Measurements from ENCODE around the gene TBCD.

TBCD gene

DNA sequence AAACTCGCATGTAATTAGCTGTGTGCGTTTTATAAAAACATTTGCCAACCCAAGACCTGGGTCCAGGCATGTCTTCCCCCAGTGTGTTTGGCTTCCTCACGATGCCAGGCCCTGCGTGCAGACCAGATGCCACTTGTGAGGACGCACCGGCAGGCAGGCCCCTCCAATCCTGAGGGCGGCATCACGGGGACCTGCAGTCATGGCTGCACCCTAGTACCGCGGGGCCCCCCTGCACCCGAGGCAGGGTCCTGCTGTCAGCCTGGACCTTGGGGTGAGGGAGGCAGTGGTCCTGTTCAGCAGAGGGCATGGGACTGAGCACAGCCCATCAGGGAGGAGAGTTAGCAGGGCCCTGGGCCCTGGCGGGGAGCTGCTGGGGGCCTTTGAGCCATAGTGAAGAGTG, 143.2 kb downstream of the TBCD start:
- Histone ChIP-seq H3K27me3 (no peaks in the 10 kb centered on the region), H3K36me3 (peaks cover 4% of the 10 kb centered on the region), H3K9me3 (no peaks in the 10 kb centered on the region), H3K4me3 (ENCODE audit: low read depth, low read length) (no peak overlapping the region), H3K4me1 (no peaks in the 10 kb centered on the region)
- DNase-seq = no peak
- TF ChIP-seq, protein P1, sequence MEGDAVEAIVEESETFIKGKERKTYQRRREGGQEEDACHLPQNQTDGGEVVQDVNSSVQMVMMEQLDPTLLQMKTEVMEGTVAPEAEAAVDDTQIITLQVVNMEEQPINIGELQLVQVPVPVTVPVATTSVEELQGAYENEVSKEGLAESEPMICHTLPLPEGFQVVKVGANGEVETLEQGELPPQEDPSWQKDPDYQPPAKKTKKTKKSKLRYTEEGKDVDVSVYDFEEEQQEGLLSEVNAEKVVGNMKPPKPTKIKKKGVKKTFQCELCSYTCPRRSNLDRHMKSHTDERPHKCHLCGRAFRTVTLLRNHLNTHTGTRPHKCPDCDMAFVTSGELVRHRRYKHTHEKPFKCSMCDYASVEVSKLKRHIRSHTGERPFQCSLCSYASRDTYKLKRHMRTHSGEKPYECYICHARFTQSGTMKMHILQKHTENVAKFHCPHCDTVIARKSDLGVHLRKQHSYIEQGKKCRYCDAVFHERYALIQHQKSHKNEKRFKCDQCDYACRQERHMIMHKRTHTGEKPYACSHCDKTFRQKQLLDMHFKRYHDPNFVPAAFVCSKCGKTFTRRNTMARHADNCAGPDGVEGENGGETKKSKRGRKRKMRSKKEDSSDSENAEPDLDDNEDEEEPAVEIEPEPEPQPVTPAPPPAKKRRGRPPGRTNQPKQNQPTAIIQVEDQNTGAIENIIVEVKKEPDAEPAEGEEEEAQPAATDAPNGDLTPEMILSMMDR (IDR thresholded peaks at IDR 0.05; ENCODE audit: low read depth, low read length) = no peak

- TF ChIP-seq, protein P1 (IDR thresholded peaks at IDR 0.05; ENCODE audit: low read depth, low read length) = no peak
- H3K27me3 ChIP-seq = no peaks in the 10 kb centered on the region
Observed at GRCh38 chr17:82896071-82897000, 144.5 kb downstream of the TBCD start.

DNA sequence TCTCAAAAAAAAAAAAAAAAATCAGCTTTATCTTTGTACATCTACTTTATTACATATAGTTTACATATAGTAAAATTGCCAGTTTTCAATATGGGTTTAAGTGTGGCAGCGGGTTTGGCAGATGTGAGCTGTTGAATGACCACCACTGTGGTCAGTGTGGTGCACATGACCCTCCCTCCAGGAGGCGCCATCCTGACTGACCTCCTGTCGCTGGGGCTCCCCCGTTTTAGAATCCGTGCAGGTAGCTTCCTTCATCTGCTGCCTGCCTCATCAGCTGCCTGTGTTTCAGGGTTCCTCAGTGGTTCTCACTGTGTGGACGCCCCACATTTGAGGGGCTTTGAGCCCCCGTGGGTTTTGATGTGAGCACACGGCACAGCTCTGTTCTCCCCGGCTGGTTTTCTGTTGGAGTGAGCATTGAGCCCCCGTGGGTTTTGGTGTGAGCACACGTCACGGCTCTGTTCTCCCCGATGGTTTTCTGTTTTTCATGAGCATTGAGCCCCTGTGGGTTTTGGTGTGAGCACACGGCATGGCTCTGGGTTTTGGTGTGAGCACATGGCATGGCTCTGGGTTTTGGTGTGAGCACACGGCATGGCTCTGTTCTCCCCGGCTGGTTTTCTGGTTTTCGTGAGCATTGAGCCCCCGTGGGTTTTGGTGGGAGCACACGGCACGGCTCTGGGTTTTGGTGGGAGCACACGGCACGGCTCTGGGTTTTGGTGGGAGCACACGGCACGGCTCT, 145.8 kb downstream of the TBCD start:
- no peak overlapping the region for H3K4me3 ChIP-seq (ENCODE audit: low read depth, low read length)
- no peaks in the 10 kb centered on the region for H3K9me3 ChIP-seq
- H3K27me3 ChIP-seq = no peaks in the 10 kb centered on the region
- H3K36me3 ChIP-seq = 0 out of 2 replicates have a peak, but pooled peaks cover 3% of the 10 kb centered on the region
- no peaks in the 10 kb centered on the region for H3K4me1 ChIP-seq
- no peak for DNase-seq
- TF ChIP-seq, protein P1 (IDR thresholded peaks at IDR 0.05; ENCODE audit: low read depth, low read length) = no peak

More at GRCh38 chr17:82896071-82897000, 144.5 kb downstream of the TBCD start:
- DNase-seq = no peak
- Histone ChIP-seq H3K4me1 (no peaks in the 10 kb centered on the region), H3K9me3 (no peaks in the 10 kb centered on the region), H3K36me3 (no peaks in the 10 kb centered on the region; the same call in 1 of the 2 replicates), H3K4me3 (ENCODE audit: low read depth, low read length) (no peak overlapping the region)

- no peaks in the 10 kb centered on the region for H3K9me3 ChIP-seq
Observed at GRCh38 chr17:82898976-82899514, 147.2 kb downstream of the TBCD start.

DNA sequence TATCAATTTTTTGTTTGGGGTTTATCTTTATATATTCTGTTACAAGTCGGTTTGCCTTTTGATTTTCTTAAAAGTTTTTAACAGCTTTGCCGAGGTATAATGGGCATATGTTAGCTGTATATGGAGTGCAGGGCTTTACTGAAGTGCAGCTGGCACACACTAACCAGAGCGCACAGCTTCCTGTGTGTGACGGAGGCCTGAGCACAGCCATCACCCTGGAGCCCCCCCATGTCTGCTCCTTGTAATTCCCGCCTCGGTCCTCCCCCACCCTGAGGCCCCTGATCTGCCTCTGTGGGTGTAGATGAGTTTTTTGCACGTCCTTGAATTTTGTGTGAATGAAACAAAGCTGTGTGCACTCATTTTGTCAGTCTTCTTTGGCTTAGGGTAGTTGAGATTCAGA, 148.1 kb downstream of the TBCD start:
- Histone ChIP-seq H3K4me1 (no peaks in the 10 kb centered on the region), H3K27me3 (no peaks in the 10 kb centered on the region), H3K36me3 (0 out of 2 replicates have a peak, but pooled peaks cover 3% of the 10 kb centered on the region), H3K9me3 (no peaks in the 10 kb centered on the region), H3K4me3 (ENCODE audit: low read depth, low read length) (no peak overlapping the region)
- DNase-seq = no peak
- TF ChIP-seq, protein P1 (IDR thresholded peaks at IDR 0.05; ENCODE audit: low read depth, low read length) = no peak

More at GRCh38 chr17:82898976-82899514, 147.2 kb downstream of the TBCD start:
- H3K4me1 ChIP-seq = no peaks in the 10 kb centered on the region
- TF ChIP-seq, protein P1 (IDR thresholded peaks at IDR 0.05; ENCODE audit: low read depth, low read length) = no peak
- H3K4me3 ChIP-seq (ENCODE audit: low read depth, low read length) = no peak overlapping the region
- 0 out of 2 replicates have a peak, but pooled peaks cover 3% of the 10 kb centered on the region for H3K36me3 ChIP-seq
- no peaks in the 10 kb centered on the region for H3K27me3 ChIP-seq
- no peak for DNase-seq
